ENCODE results near the gene IGSF23. TPM values are rescaled to one million over a fixed set of nuclear protein-coding genes. Genes with fewer than 3 reads are reported as not detected.
"Not testable (repeated sequence)": the region's sequence is repeated elsewhere in the genome, so short reads cannot be mapped to it uniquely, and the experiment has no call there.

The IGSF23 gene
- total RNA-seq, 1 donor = not detected

DNA sequence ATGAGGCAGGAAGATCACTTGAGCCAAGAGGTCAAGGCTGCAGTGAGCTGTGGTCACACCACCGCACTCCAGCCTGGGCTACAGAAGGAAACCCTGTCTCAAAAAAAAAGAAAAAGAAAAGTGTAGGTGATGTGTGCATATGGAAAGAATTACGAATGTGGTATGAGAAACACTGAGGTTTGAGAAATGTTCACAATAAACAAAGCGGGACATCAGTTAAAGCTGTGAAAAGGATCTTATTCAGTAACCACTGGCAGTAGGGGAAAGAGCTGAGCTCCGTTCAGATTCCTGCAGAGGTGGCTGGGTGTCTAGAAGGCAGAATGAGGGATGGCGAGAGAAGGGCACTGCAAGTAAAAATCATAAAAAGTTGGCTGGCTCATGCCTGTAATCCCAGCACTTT lies 4.1 kb upstream of the IGSF23 start:
- no peak for DNase-seq (ENCODE audit: low read depth in 2 of 3, low spot score in 2 of 3)

DNA sequence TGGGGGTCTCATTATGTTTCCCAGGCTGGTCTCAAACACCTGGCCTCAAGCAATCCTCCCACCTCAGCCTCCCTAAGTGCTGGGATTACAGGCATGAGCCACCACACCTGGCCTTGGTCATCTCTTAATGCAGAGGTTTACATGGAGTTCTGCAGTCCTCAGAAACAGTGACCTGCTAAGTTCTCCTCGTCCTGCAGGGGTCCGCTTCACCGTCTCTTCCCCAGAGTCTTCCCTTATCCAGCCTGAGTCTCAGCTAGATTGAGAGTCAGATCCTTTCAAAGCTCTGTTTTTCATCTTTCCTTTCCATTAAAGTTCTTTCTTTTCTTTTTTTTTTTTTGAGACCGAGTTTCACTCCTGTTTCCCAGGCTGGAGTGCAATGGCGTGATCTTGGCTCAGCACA lies 2.9 kb upstream of the IGSF23 start:
- DNase-seq (ENCODE audit: low read depth in 2 of 3, low spot score in 2 of 3) = peak in 1 of 3 donors; percentile 41

DNA sequence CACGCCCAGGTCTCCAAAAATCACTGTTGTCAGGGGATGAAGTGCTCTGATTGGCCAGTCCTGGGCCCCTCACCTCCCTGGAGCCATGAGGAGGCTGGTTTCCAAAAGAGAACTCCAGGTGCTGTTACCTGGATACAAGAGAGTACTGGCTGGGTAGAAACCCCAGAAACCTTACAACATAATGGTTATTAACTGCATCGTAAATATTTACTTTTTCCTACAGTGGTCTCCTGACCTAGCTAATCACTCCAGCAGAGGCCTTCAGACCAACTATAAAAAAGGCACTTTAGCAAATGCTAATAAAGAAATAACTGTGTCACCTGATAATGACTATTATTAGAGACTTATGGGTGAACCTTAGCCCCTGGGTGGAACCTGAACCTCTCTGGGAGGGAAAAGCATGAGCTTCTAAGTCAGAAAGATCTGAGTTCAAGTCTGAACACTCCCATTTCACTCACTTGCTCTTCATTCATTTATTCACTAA lies 1.5 kb upstream of the IGSF23 start:
- no peak for DNase-seq (ENCODE audit: low read depth in 2 of 3, low spot score in 2 of 3)

DNA sequence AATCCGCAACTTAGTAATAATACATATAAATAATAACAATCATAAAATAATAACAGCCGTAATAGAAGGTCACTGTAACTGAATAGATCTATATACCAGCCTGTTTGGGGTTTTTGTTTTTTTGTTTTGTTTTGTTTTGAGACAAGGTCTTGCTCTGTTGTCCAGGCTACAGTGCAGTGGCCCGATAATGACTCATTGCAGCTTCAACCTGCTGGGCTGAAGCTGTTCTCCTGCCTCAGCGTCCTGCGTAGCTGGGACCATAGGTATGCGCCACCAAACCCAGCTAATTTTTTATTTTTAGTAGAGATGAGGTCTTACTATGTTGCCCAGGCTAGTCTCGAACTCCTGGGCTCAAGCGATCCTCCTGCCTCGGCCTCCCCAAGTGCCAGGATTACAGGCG lies 950 bp downstream of the IGSF23 start:
- no peak for DNase-seq (ENCODE audit: low read depth in 2 of 3, low spot score in 2 of 3)

DNA sequence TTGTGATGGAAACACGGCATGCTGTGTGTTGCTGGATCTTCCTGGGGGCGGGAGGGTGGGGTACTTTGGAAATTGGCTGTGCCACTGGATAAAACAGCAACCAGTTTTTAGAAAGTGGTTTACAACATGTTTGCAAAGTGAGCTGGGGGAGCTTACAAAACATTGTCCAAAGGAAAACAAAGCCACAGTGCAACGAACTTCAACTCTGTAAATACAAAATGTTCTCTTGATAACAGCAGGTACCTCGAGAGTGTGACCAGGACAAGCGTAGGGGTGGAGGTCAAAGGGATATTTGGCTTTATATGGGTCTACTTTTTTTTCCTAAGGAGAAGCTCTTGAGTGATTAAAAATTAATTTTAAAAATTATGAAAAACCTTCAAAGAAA lies 2.5 kb downstream of the IGSF23 start:
- no peak for DNase-seq (ENCODE audit: low read depth in 2 of 3, low spot score in 2 of 3)

DNA sequence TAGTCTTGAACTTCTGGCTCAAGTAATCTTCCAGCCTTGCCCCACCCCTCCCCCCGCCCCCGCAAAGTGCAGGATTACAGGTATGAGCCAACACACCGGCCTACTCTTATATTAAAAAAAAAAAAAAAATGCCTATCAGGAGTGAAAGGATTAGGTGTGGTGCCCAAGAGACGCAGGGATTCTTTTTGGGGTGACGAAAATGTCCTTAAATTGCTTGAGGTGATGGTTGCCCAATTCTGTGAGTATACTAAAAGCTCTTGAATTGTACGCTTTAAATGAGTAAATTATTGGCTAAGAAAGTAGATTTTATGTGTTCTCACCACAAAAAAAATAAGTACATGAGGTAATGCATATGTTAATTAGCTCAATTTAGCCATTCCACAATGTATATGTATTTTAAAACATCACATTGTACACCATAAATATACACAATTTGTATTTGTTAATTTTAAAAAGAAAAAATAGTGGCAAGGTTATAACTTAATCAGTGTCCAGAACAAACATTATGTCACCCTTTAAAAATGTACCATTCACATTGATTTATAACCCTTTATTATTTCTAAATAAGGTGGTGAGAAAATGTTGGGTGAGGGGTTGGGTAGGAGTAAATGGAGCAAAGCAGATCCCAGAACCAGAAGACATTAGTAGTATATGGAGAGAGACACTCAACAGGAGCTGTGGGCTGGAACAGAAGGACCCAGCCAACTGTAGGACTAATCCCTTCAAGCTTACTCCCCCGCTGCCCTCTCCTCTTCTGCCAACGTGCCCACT lies 3.9 kb downstream of the IGSF23 start:
- no peak for DNase-seq (ENCODE audit: low read depth in 2 of 3, low spot score in 2 of 3)

GRCh38 chr19:44618640-44619357 lies 5.4 kb downstream of the IGSF23 start:
- no peak for DNase-seq (ENCODE audit: low read depth in 2 of 3, low spot score in 2 of 3)

GRCh38 chr19:44620667-44621066 lies 7.3 kb downstream of the IGSF23 start:
- DNase-seq (ENCODE audit: low read depth in 2 of 3, low spot score in 2 of 3) = no peak

- DNase-seq (ENCODE audit: low read depth in 2 of 3, low spot score in 2 of 3) = no peak
These were observed 8.0 kb downstream of the IGSF23 start for GRCh38 chr19:44621367-44621766.

DNA sequence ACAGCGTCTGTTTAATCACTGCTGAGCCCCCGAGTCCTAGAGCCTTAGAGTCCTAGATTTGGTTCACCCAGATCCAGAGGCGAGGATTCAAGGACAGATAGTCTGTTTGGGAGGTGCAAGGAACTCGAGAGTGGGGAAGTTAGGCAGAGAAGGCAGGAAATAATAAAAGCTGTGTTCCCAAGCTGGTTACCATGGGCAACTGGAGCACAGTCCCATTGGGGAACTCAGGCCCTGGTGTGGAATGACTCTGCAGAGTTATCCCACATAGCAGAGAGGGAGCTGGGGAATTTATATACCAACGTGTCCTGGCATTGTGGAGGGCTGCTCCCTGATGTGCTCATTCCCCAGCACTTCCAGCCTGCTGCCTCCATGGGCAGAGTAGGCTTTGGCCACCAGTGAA lies 9.7 kb downstream of the IGSF23 start:
- peak in 2 of 3 donors; percentile 35 to 55 for DNase-seq (ENCODE audit: low read depth in 2 of 3, low spot score in 2 of 3)

- no peak for DNase-seq (ENCODE audit: low read depth in 2 of 3, low spot score in 2 of 3)
These were observed 10.3 kb downstream of the IGSF23 start for GRCh38 chr19:44623626-44624025.

GRCh38 chr19:44624840-44625354 lies 11.5 kb downstream of the IGSF23 start:
- no peak for DNase-seq (ENCODE audit: low read depth in 2 of 3, low spot score in 2 of 3)

- DNase-seq (ENCODE audit: low read depth in 2 of 3, low spot score in 2 of 3) = not testable (repeated sequence)
These were observed 12.3 kb downstream of the IGSF23 start for GRCh38 chr19:44625637-44626036.

DNA sequence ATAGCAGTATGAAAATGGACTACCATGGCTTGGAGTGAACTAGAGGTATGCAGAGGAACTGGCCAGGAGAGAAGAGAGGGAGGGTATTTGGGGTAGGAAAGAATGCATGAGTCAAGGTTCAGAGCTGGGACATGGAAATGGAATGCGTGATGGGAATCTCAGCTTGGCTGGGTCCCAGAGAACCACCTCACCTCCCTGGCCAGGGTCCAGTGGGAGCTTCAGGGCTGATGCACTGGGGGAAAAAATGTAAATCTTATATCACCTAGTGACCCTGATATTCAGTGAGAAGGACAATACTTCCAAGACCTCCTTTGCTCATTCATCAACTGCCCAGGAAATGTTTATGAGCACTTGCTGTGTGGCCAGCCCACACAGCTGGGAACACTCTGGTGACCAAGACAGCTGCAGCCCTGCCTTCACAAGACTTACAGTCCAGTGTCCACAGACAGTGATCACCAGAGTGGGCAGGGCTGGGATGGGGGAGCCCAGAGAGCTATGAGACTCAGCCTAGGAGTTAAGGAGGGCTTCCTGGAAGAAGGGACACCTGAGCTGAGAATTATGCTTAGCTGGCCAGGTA lies 12.8 kb downstream of the IGSF23 start:
- no peak for DNase-seq (ENCODE audit: low read depth in 2 of 3, low spot score in 2 of 3)

GRCh38 chr19:44627631-44628030 lies 14.3 kb downstream of the IGSF23 start:
- no peak for DNase-seq (ENCODE audit: low read depth in 2 of 3, low spot score in 2 of 3)

DNA sequence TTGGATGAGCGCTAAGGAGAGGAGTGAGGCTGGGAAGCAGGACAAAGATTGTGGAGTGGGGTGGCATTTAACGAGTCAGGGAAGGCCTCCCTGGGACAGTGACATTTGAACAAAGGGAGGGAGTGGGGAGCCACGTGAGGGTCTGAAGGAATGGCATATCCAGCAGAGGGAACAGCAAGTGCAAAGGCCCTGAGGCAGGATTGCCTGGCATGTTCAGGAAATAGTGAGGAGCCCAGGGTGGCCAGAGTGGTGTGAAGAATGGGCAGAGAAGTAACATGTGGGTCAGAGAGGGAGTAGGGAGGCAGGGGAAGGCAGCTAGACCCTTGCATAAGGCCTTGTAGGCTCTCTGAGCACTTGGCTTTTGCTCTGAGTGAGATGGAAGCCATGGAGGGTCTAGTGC lies 15.4 kb downstream of the IGSF23 start:
- no peak for DNase-seq (ENCODE audit: low read depth in 2 of 3, low spot score in 2 of 3)

DNA sequence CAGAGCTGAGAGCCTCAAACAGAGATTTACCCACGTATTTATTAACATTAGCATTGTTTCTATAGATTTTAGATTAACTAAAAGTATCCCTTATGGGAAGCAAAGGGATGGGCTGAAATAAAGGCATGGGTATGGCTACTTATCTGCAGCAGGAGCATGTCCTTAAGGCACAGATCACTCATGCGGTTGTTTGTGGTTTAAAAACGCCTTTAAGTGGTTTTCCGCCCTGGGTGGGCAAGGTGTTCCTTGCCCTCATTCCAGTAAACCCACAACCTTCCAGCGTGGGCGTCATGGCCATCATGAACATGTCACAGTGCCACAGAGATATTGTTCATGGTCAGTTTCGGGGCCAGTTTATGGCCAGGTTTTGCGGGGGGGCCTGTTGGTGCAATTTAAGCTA lies 18.2 kb downstream of the IGSF23 start:
- not testable (repeated sequence) for DNase-seq (ENCODE audit: low read depth in 2 of 3, low spot score in 2 of 3)

GRCh38 chr19:44634058-44634457 lies 20.7 kb downstream of the IGSF23 start:
- not testable (repeated sequence) for DNase-seq (ENCODE audit: low read depth in 2 of 3, low spot score in 2 of 3)

GRCh38 chr19:44634785-44635184 lies 21.4 kb downstream of the IGSF23 start:
- DNase-seq (ENCODE audit: low read depth in 2 of 3, low spot score in 2 of 3) = no peak

DNA sequence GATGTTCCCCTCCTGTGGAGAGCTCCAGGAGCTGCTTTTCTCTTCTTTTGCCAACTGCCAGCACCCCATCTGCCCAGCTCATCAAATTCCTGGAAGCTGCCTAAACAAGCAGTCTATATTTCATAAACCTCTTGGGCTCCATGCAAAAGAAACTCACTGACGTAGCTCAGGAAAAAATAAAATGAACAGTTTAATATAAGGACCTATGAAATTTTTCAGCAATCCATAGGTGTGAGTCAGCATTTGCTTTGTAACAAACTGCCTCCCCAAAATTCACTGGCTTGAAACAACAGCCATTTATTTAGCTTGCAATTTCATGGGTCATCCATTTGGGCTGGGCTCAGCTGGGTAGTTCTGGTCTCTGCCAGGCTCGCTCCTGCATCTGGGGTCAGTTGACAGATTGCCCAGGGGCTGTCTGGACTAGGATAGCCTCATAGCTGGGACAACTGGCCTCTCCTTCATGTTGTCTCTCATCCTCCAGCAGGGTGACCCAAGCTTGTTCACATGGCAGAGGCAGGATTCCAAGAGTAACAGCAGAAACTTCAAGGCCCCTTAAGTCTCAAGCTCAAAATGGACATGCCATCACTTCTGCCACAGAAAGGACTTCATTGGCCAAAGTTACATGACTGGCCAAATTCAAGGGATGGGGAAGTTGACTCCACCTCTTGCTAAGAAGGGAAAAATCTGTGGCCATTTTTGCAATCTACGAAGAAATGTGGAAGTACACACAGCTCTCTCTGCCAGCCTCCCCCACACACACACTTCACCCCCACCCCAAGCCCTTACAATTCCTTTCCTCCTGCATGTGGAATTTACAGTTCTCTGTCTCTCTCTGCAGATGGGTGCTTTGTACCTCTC lies 22.4 kb downstream of the IGSF23 start:
- DNase-seq (ENCODE audit: low read depth in 2 of 3, low spot score in 2 of 3) = peak in 1 of 3 donors; percentile 23

Measured in hematopoietic multipotent progenitor cell (in vitro differentiated cells).